ENCODE results near the gene BRPF3.

BRPF3 gene

GRCh38 chr6:36232172-36232571 is 35.6 kb downstream of the BRPF3 start:
- DNase-seq (ENCODE audit: low spot score): no peak

GRCh38 chr6:36235309-36235708 is 38.8 kb downstream of the BRPF3 start:
- no peak for DNase-seq (ENCODE audit: low spot score)

- no peak for DNase-seq (ENCODE audit: low spot score)
Measured at GRCh38 chr6:36235862-36236261, 39.3 kb downstream of the BRPF3 start.

GRCh38 chr6:36239774-36240173 is 43.2 kb downstream of the BRPF3 start:
- DNase-seq (ENCODE audit: low spot score): no peak

GRCh38 chr6:36241728-36242127 is 45.2 kb downstream of the BRPF3 start:
- no peak for DNase-seq (ENCODE audit: low spot score)

GRCh38 chr6:36242161-36242560 is 45.6 kb downstream of the BRPF3 start:
- no peak for DNase-seq (ENCODE audit: low spot score)

- no peak for DNase-seq (ENCODE audit: low spot score)
Measured at GRCh38 chr6:36242626-36243025, 46.1 kb downstream of the BRPF3 start.

- no peak for DNase-seq (ENCODE audit: low spot score)
Measured at GRCh38 chr6:36243562-36244212, 47.1 kb downstream of the BRPF3 start.

- no peak for DNase-seq (ENCODE audit: low spot score)
Measured at GRCh38 chr6:36244641-36245280, 48.2 kb downstream of the BRPF3 start.

- no peak for DNase-seq (ENCODE audit: low spot score)
Measured at GRCh38 chr6:36245572-36246061, 49.1 kb downstream of the BRPF3 start.

- no peak for DNase-seq (ENCODE audit: low spot score)
Measured at GRCh38 chr6:36246506-36247268, 50.1 kb downstream of the BRPF3 start.

- DNase-seq (ENCODE audit: low spot score): no peak
Measured at GRCh38 chr6:36247693-36248092, 51.1 kb downstream of the BRPF3 start.

GRCh38 chr6:36248980-36249379 is 52.4 kb downstream of the BRPF3 start:
- no peak for DNase-seq (ENCODE audit: low spot score)

GRCh38 chr6:36249536-36249935 is 53.0 kb downstream of the BRPF3 start:
- no peak for DNase-seq (ENCODE audit: low spot score)

GRCh38 chr6:36252005-36252404 is 55.5 kb downstream of the BRPF3 start:
- DNase-seq (ENCODE audit: low spot score): no peak

- DNase-seq (ENCODE audit: low spot score): no peak
Measured at GRCh38 chr6:36263390-36264000, 67.0 kb downstream of the BRPF3 start.

GRCh38 chr6:36265744-36266143 is 69.2 kb downstream of the BRPF3 start:
- no peak for DNase-seq (ENCODE audit: low spot score)

- DNase-seq (ENCODE audit: low spot score): peak; percentile 17
Measured at GRCh38 chr6:36266913-36267644, 70.5 kb downstream of the BRPF3 start.

- DNase-seq (ENCODE audit: low spot score): no peak
Measured at GRCh38 chr6:36267731-36268477, 71.4 kb downstream of the BRPF3 start.

- peak; percentile 66 for DNase-seq (ENCODE audit: low spot score)
Measured at GRCh38 chr6:36268478-36269275, 72.1 kb downstream of the BRPF3 start.
